Measurements from ENCODE around the gene NCLN. TPM values are rescaled to one million over a fixed set of nuclear protein-coding genes. Genes with fewer than 3 reads are reported as not detected.

Gene NCLN
- total RNA-seq, 3 donors from 2014 or later, result 21.1 to 34.7 (median 25.3) TPM

DNA sequence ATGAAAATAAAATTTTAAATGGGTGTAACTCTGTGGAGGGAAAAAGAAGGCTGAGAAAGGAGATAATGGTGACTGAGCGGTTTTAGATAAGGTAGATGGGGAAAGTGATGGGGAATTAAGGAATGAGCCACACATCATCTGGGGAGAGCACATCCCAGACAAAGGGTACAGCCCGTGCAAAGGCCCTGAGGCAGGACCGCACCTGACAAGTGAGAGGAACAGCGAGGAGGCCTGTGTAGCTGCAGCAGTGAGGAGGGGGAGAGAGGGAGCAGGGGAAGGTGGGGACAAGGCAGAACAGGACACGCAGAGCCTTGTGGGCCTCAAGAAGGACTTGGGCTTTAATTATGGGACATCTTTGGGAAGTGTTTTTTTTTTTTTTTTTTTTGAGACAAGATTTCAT lies 37.0 kb downstream of the NCLN start:
- no peak for TF ChIP-seq POLR2A (IDR thresholded peaks at IDR 0.05)
- TF ChIP-seq, protein P1, sequence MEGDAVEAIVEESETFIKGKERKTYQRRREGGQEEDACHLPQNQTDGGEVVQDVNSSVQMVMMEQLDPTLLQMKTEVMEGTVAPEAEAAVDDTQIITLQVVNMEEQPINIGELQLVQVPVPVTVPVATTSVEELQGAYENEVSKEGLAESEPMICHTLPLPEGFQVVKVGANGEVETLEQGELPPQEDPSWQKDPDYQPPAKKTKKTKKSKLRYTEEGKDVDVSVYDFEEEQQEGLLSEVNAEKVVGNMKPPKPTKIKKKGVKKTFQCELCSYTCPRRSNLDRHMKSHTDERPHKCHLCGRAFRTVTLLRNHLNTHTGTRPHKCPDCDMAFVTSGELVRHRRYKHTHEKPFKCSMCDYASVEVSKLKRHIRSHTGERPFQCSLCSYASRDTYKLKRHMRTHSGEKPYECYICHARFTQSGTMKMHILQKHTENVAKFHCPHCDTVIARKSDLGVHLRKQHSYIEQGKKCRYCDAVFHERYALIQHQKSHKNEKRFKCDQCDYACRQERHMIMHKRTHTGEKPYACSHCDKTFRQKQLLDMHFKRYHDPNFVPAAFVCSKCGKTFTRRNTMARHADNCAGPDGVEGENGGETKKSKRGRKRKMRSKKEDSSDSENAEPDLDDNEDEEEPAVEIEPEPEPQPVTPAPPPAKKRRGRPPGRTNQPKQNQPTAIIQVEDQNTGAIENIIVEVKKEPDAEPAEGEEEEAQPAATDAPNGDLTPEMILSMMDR (IDR thresholded peaks at IDR 0.05), result no peak
- no peak overlapping the region for H3K4me3 ChIP-seq
- no peaks in the 10 kb centered on the region for H3K4me1 ChIP-seq
- intact Hi-C loops (cut with DNase I; ENCODE audit: low total_unique reads), result loop anchor here (5.0 kb wide), 1 partner anchor 925 kb away; no protein-coding TSS in a partner anchor
- DNase-seq (ENCODE audit: low spot score in 2 of 2), result no peak
- peaks cover 0 to 31% of the 10 kb centered on the region in 2 donors for H3K27me3 ChIP-seq
- no peaks in the 10 kb centered on the region for H3K9me3 ChIP-seq
- H3K27ac ChIP-seq, result no peak overlapping the region
- no peaks in the 10 kb centered on the region for H3K36me3 ChIP-seq

DNA sequence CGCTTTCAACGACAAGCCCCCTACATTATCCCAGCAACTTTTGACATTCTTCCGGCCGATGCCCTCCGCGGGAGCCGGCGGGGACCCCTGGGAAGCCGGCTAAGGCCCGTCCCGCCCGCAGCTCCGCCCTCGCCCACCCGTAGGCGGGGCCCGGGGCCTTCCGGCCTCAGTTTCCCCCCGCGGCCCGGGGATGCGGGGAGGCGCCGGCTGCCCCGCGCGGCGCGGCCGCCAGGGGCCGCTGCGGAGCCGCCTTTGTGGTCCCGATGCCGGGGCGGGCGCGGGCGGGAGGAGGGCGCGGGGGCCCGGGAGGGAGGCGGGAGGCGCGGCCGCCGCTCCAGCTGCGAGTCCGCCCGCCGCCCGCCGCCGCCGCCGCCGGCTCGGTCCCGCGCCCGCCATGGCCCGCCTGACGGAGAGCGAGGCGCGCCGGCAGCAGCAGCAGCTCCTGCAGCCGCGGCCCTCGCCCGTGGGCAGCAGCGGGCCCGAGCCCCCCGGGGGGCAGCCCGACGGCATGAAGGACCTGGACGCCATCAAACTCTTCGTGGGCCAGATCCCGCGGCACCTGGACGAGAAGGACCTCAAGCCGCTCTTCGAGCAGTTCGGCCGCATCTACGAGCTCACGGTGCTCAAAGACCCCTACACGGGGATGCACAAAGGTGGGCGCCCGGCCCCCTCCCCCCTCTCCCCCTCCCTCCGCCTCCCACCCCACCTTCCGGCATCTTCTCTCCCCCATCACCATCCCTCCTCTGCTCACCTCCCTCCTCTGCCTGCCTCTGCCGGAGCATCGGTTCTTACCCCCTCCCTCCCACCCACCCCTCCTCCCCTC lies 38.8 kb downstream of the NCLN start, which contains the start of gene CELF5:
Gene CELF5 (plus strand): TSS at position 316 of the 823 bp plus-strand sequence. CDS start 79 bp downstream, at position 395.
- DNase-seq (ENCODE audit: low spot score in 2 of 2), result peak in 1 of 2 donors; percentile 20
- no peak within 1 kb of the TSS for H3K27ac ChIP-seq
- peaks cover 0 to 45% of the 10 kb centered on the region in 2 donors for H3K27me3 ChIP-seq
- no peaks in the 10 kb centered on the region for H3K9me3 ChIP-seq
- no peaks in the 10 kb centered on the region for H3K36me3 ChIP-seq
- intact Hi-C loops (cut with DNase I; ENCODE audit: low total_unique reads), result loop anchor here (1.0 to 5.0 kb wide), 2 partner anchors 45 to 923 kb away; no protein-coding TSS in a partner anchor
- H3K4me1 ChIP-seq, result no peaks in the 10 kb centered on the region
- peak within 1 kb of the TSS in 2 of 3 donors; percentile 41 to 65 for H3K4me3 ChIP-seq
- TF ChIP-seq, protein P1 (IDR thresholded peaks at IDR 0.05), result peak in 1 of 3 donors; percentile 59
- no peak for TF ChIP-seq POLR2A (IDR thresholded peaks at IDR 0.05)

DNA sequence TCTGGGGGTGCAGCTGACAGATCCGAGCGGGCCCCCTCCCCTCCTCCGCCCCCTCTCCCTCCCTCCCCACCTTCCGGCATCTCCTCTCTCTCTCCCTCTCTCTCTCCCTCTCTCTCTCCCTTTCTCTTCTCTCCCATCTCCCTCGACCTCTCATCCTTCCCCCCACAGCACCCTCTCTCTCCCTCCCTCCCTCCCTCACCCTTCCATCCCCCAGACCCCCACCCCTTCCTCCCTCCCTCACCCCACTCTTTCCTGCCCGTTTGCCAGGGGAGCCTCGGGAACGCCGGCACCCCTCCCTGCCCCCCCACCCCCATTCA lies 39.4 kb downstream of the NCLN start:
- no peak for DNase-seq (ENCODE audit: low spot score in 2 of 2)

DNA sequence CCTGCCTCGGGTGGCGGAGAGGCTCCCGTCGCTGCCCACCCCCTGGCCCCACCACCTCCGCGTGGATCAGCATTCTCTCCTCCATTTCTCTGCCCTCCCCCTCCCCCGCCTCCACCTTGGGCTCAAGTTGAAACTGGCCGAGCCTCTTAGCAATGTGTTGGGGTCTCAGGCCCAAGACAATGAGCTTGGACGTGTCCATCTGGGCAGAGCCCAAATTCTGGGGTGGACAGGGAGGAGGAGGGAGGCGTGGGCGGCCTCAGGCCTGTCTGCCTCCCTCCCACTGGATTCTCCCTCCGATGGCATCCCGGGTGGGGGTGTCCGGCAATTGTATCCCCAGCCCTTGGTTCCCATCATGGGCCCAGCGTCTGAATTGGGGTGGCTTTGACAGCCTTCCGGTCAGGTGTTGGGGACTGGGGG lies 40.0 kb downstream of the NCLN start:
- intact Hi-C loops (cut with DNase I; ENCODE audit: low total_unique reads), result loop anchor here (1.0 kb wide), 1 partner anchor 44 kb away; no protein-coding TSS in a partner anchor
- Histone ChIP-seq H3K4me1 (no peaks in the 10 kb centered on the region), H3K27ac (no peak overlapping the region), H3K27me3 (peaks cover 0 to 45% of the 10 kb centered on the region in 2 donors), H3K36me3 (no peaks in the 10 kb centered on the region), H3K4me3 (no peak overlapping the region), H3K9me3 (no peaks in the 10 kb centered on the region)
- DNase-seq (ENCODE audit: low spot score in 2 of 2), result no peak
- TF ChIP-seq, protein P1 (IDR thresholded peaks at IDR 0.05), result no peak
- no peak for TF ChIP-seq POLR2A (IDR thresholded peaks at IDR 0.05)

More for the DNA sequence above, 39.4 kb downstream of the NCLN start:
- Histone ChIP-seq H3K36me3 (no peaks in the 10 kb centered on the region), H3K27me3 (peaks cover 0 to 45% of the 10 kb centered on the region in 2 donors), H3K4me1 (no peaks in the 10 kb centered on the region), H3K27ac (no peak overlapping the region), H3K4me3 (no peak overlapping the region), H3K9me3 (no peaks in the 10 kb centered on the region)
- TF ChIP-seq POLR2A (IDR thresholded peaks at IDR 0.05) (no peak), POLR2AphosphoS5 (IDR thresholded peaks at IDR 0.05) (no peak)
- TF ChIP-seq, protein P1 (IDR thresholded peaks at IDR 0.05), result no peak
- intact Hi-C loops (cut with DNase I; ENCODE audit: low total_unique reads), result loop anchor here (1.0 kb wide), 1 partner anchor 44 kb away; no protein-coding TSS in a partner anchor

DNA sequence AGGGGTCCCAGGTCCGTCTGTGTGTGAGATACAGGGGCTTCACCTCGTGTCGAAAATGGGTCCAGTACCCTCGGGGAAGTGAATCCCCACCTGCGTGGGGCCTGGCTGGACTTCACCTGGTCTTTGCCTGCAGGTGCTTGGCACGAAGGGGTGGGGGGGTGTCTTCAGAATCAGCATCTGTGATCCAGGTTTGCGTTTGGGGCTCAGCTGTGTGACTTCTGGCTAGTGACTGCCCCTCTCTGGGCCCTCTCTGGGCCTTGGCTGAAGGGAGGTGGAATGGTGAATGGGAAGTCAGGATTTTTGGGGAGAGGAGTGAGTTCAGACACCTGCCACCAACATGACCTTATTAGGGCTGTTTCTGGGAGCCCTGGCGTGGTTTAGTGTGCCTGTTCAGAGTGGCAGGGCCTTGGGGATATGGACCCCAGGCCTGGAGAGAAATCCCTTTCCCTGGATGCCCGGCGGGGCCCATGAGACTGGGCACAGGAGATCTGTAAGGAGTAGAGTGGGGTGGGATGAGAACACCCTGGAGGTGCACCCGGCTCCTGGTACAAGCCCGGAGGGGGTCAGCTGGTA lies 41.4 kb downstream of the NCLN start:
- Histone ChIP-seq H3K4me3 (no peak overlapping the region), H3K27ac (no peak overlapping the region), H3K9me3 (no peaks in the 10 kb centered on the region), H3K36me3 (no peaks in the 10 kb centered on the region), H3K4me1 (no peaks in the 10 kb centered on the region), H3K27me3 (peaks cover 0 to 45% of the 10 kb centered on the region in 2 donors)
- intact Hi-C loops (cut with DNase I; ENCODE audit: low total_unique reads), result no loop called here
- TF ChIP-seq, protein P1 (IDR thresholded peaks at IDR 0.05), result no peak
- TF ChIP-seq POLR2A (IDR thresholded peaks at IDR 0.05), result no peak
- no peak for TF ChIP-seq POLR2AphosphoS5 (IDR thresholded peaks at IDR 0.05)
- no peak for DNase-seq (ENCODE audit: low spot score in 2 of 2)
